ENCODE measurements around the gene SMIM28. TPM values are rescaled to one million over a fixed set of nuclear protein-coding genes. Genes with fewer than 3 reads are reported as not detected.

The SMIM28 gene
- total and polyA plus RNA-seq, 2 donors (not counting 3 experiments of a cell fraction or from before 2014, with no cell fraction given): not detected

DNA sequence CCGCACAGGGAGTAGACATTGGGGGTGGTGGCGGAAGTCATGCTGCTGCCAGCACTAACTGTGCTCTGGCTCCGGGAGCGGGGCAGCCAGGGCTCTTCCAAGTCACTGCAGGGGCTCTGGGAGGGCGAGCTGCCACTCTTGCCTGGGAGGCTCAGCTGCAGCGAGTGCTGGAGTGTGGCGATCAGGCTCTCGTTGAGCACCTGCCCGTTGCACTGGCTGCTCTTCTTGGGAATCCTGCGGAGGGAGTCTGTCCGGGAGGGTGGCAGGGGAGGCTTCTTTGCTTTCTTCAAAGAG is 54.3 kb downstream of the SMIM28 start:
- ChIA-PET POLR2A (no interaction called here), CTCF (no interaction called here)
- Histone ChIP-seq H4K20me1 (replicated peaks; ENCODE audit: control insufficient read depth, extremely low read depth, insufficient read depth, low read length) (no peaks in the 10 kb centered on the region), H3K27ac (ENCODE audit: insufficient read depth, low read depth, low read length) (no peak overlapping the region), H3K9me1 (replicated peaks; ENCODE audit: control insufficient read depth, extremely low read depth, insufficient read depth, low read length) (no peaks in the 10 kb centered on the region), H2AFZ (ENCODE audit: low read depth, low read length) (no peak overlapping the region), H3K4me1 (ENCODE audit: control insufficient read depth, extremely low read depth, insufficient read depth, low read length) (no peaks in the 10 kb centered on the region), H3K9ac (replicated peaks; ENCODE audit: extremely low read depth, insufficient read depth, low read length) (no peak overlapping the region), H3K4me2 (ENCODE audit: insufficient read depth, low read length) (no peak overlapping the region), H3K4me3 (replicated peaks in 1 of 3; ENCODE audit: insufficient read depth in 1 of 3, low read depth in 1 of 3, low read length in 3 of 3) (no peak overlapping the region), H3K79me2 (ENCODE audit: control insufficient read depth, insufficient read depth, low read length) (no peaks in the 10 kb centered on the region), H3K27me3 (ENCODE audit: control insufficient read depth in 2 of 2, insufficient read depth in 2 of 2, low read length in 2 of 2) (no peaks in the 10 kb centered on the region), H3K9me3 (replicated peaks; ENCODE audit: control insufficient read depth, insufficient read depth, low read length) (no peaks in the 10 kb centered on the region), H3K36me3 (ENCODE audit: control insufficient read depth in 2 of 2, extremely low read depth in 1 of 2, insufficient read depth in 2 of 2, low read length in 2 of 2) (peaks cover 11 to 23% of the 10 kb centered on the region in 2 experiments)
- no TSS peak for BruUV-seq (replicated peaks)
- dilution Hi-C loops (cut with MboI; ENCODE audit: extremely low pct_ligation_motif_present, low sequenced_read_pairs): no loop called here
- intact Hi-C loops (cut with micrococcal nuclease): no loop called here
- FAIRE-seq (no peak), DNase-seq (ENCODE audit: low read depth, low spot score) (no peak)
- TF ChIP-seq POLR2A (IDR thresholded peaks at IDR 0.05; ENCODE audit: low read depth, low read length): no peak
- no peak for TF ChIP-seq GATA2 (IDR thresholded peaks at IDR 0.05; ENCODE audit: insufficient read depth, insufficient read length, low read depth, low read length)
- TF ChIP-seq MYC (IDR thresholded peaks at IDR 0.05; ENCODE audit: low read depth, low read length): no peak
- no peak for TF ChIP-seq POLR2AphosphoS5 (IDR thresholded peaks at IDR 0.05; ENCODE audit: insufficient read depth, low read depth, low read length)
- TF ChIP-seq JUN (IDR thresholded peaks at IDR 0.05; ENCODE audit: borderline replicate concordance, insufficient read depth, insufficient read length, low read depth): no peak
- TF ChIP-seq, protein P1, sequence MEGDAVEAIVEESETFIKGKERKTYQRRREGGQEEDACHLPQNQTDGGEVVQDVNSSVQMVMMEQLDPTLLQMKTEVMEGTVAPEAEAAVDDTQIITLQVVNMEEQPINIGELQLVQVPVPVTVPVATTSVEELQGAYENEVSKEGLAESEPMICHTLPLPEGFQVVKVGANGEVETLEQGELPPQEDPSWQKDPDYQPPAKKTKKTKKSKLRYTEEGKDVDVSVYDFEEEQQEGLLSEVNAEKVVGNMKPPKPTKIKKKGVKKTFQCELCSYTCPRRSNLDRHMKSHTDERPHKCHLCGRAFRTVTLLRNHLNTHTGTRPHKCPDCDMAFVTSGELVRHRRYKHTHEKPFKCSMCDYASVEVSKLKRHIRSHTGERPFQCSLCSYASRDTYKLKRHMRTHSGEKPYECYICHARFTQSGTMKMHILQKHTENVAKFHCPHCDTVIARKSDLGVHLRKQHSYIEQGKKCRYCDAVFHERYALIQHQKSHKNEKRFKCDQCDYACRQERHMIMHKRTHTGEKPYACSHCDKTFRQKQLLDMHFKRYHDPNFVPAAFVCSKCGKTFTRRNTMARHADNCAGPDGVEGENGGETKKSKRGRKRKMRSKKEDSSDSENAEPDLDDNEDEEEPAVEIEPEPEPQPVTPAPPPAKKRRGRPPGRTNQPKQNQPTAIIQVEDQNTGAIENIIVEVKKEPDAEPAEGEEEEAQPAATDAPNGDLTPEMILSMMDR (IDR thresholded peaks at IDR 0.05; ENCODE audit: extremely low read depth in 1 of 2, insufficient read depth in 1 of 2, low read depth in 1 of 2, low read length in 2 of 2): no peak
- TF ChIP-seq, protein P2, sequence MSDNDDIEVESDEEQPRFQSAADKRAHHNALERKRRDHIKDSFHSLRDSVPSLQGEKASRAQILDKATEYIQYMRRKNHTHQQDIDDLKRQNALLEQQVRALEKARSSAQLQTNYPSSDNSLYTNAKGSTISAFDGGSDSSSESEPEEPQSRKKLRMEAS (IDR thresholded peaks at IDR 0.05; ENCODE audit: insufficient read depth, insufficient read length): no peak
- TF ChIP-seq EZH2 (IDR thresholded peaks at IDR 0.05; ENCODE audit: borderline replicate concordance, low read depth, low read length, severe bottlenecking): no peak
- no peak for TF ChIP-seq FOS (IDR thresholded peaks at IDR 0.05; ENCODE audit: borderline replicate concordance, insufficient read depth, low read length)

Small RNA genes lying within 50 kb of the gene (small RNA-seq; reads per million reads assigned to genes)
- gene AL031003.1 (ENCODE audit: insufficient read depth, insufficient read length, low read depth, low replicate concordance): not detected

Other genes starting within 250 kb of the SMIM28 start
- gene ARFGEF3, start 216.0 kb upstream of the SMIM28 start, total RNA-seq: 7.0 and 7.3 TPM in 2 replicates
- 1.0 and 1.3 TPM in 2 replicates for gene ARFGEF3, start 216.0 kb upstream of the SMIM28 start, polyA plus RNA-seq
- not detected in 2 replicates for gene PBOV1, start 159.4 kb upstream of the SMIM28 start, total RNA-seq
- not detected in 2 replicates for gene PBOV1, start 159.4 kb upstream of the SMIM28 start, polyA plus RNA-seq
- gene HEBP2, start 26.3 kb downstream of the SMIM28 start, total RNA-seq: 75.3 and 81.2 TPM in 2 replicates
- 22.5 and 22.6 TPM in 2 replicates for gene HEBP2, start 26.3 kb downstream of the SMIM28 start, polyA plus RNA-seq
- gene NHSL1, start 121.6 kb downstream of the SMIM28 start, total RNA-seq: 55.0 and 66.9 TPM in 2 replicates
- 24.8 and 25.2 TPM in 2 replicates for gene NHSL1, start 121.6 kb downstream of the SMIM28 start, polyA plus RNA-seq